HG03064 (cell line): ENCODE measurements around the gene SOX5.

Source experiments
- ATAC-seq: cut with Tn5 transposase; IDR thresholded peaks from one replicate; pipeline ENCODE4 v1.9.1; 2021; ENCODE audit warnings: low read depth; ENCODE audit not compliant: unreplicated experiment

The SOX5 gene

DNA sequence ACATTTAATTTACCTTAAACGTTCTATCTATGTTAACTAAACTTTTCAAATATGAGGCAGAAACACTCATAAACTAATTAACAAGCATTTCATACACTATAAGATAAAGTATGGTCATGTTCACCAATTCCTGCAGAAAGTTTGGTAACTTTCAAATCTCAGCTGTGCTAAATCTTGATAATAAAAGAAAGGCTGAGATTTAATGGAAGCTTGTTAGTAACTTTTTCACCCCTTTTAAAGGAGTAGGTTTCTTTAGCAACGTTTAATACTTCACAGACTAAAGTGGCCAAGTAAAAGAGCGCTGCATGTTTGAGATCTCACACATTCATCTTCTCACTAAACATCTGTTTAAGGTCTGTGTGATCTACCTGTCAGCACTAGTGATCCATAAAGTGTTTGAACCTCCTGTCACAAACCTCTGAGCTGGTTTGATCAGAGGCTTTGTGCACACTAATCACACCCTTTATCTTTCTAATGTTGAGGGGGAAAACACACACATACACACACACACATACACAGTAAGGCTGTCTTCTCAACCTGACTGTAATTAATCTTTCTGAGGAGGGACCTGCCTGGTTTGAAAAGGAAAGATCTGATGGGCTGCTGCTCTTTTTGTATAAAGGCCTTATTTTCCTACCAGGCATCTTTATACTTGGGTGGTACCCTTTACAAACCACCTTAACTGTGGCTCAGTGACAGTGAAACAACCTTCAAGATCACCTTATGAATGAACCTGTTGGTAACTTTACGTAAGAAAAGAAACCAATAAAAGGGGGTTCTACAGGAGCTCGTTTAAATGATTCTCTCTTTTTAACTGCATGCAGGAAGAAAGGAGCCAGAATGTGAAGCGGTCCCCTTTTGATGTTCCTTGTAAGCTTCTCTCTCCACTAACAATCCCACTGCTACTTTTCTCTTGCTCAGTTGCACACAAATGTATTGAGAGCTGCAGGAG, 244.2 kb downstream of the SOX5 start:
- ATAC-seq, result no peak

DNA sequence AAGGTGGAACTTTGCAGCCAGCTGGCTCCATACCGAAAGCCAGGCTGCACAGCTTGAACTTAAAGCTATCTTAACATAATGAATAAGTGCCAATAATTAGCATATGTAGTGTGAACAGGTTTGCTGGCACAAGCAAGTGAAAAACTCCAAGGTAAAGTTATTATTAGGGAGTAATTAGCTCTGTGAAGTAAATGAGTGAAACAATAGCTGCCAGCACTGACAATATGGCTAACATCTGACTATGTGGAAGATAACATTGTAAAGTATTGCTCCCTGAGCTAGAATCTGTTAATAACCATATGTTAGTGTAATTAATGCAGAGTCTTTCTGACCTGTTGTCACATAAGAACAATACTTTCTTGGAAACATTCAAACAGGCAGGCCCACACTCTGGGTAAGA, 246.4 kb downstream of the SOX5 start:
- ATAC-seq, result no peak

DNA sequence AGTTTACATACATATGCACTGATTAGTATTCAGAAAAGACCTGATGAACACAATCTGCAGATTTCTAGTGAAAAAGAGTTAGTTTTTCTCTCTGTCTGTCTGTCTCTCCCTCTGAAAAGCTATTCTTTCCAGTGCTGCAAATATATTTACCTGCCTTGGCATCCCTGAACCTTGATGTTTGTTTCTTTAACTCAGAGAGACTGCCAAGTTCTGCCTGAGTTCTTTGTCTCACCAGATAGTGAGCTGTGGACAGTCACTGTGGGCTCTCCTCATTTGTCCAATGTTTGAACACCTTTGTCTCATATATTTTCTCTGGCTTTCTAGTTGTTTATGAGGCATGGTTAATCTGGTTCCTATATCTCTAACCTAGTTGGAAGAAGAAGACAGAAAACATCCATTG, 250.4 kb downstream of the SOX5 start:
- ATAC-seq, result no peak

DNA sequence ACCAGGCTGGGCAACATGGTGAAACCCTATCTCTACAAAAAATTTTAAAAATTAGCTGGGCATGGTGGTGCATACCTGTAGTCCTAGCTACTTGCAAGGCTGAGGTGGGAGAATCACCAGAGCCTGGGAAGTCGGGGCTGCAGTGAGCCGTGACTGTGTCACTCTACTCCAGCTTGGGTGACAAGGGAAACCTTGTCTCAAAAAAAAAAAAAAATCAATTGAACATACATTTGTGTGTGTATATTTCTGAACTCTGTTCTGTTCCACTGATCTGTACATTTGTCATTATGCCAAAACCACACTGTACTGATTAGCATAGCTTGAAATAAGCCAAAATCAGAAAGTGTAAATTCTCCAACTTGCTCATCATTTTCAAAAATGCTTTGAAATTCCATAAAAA, 254.6 kb downstream of the SOX5 start:
- no peak for ATAC-seq

DNA sequence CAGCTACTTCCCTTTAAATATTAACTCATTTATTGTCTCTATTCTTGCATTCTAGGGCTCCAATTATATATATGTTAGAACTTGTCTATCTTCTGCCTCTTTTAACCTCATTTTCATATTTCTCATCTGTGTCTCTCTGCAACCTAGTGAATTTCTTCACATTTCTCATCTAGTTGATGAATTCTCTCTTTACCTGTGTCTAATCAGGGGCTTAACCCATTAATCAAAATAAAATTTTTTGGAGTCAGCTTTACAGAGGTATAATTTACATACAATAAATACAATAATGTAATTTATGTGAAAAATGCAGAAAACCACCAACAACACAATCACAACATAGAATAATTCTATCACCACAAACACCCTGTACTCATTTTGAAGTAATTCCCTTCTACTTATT, 255.2 kb downstream of the SOX5 start:
- no peak for ATAC-seq

DNA sequence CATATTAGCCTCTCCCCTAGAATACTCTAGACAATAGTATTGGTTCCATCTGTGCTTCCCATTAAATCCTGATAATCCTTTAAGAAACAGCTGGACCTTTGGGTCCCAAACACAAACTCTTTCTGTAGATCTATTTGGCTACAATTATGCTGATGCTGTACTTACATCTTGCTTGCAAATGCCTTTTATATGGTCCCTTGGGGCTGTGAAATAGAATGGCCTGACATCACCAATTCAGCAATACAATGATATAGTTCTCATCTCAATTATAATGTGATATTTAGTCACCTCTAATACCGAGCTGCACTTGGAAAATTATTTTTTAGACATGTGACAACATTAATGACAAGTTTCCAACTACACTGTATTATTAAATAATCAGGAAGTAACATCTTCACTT, 261.5 kb downstream of the SOX5 start:
- no peak for ATAC-seq

DNA sequence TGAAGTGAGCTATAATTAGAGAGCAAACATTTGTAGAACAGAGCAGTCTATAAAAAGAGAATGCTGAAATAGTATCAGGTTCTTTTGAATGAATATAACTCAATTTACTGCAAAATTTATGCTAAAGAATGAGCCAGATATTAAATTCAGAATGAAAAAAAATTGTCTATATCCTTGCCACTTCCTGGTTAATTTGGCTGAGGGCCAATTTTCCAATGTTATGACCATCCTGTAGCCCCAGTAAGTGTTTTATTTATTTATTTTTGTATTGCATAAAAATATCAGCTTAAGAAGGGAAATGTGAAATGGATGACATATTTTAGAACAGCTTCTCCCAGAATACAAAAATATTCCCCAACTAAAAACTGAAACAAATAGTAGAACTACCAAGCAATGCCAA, 263.4 kb downstream of the SOX5 start:
- no peak for ATAC-seq

DNA sequence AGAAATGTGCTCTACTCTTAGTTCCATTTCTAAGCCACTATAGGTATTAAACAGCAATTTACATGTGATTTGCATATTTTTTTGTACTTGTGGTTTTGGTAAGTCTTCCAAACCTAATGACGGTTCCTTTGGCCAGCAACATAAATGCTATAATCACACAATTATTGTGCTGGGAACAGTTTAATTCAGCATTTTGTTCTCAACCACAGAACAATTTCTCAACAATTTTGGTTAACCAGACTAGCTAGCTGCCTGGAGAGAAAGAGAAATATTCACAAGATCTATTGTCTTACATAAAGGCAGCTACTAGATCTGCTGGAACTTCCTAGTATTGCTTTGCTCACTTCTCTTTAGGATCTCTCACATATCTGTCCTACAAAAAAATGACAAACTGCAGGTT, 265.3 kb downstream of the SOX5 start:
- no peak for ATAC-seq

DNA sequence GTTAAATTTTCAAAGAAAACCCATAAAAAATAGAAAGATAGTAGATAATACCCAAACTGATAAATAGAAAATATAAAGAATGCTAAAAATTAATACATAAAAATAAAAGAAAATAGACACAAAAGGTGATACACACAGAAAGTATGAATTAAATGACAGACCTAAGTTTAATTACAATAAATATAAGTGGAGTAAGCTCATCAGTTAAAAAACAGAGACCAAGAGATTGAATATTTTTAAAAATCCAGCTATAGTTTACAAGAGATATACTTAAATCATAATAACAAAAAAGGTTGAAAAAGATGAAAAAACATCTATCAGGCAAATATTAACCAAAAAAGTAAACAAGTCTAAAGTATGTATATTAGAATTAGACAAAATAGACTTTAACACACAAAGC, 268.2 kb downstream of the SOX5 start:
- no peak for ATAC-seq

DNA sequence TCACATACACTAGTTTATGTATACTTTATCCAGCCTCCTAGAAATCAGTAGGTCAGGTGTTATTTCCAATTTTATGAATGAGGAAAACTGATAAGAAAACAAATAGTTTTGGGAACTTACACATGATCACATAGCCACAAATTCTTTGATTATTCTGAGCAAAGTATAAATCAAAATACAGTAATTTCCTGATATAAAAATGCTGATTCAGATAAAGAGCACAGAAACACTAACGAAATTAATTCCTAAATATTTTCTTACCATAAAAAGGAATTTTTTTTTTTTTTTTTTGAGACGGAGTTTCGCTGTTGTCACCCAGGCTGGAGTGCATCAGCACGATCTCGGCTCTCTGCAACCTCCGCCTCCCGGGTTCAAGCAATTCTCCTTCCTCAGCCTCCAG, 275.4 kb downstream of the SOX5 start:
- no peak for ATAC-seq

DNA sequence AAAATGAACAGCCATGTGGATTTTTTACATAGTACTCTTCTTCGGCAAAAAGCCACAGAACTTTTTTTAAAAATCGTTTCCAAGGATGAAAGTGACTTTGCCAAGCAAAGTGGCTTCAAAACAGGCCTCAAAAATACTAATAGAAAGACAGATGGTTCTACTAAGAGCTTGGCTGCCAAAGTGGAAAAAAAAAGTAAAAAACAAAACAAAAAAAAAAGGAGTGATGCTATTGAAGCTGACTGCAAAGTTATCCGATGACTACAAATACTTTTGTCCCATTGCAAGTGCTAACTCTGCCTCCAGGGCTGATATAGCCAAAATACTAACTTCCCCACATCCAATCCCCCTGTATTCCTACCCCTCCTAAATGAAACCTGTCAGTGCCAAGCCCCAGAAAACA, 277.6 kb downstream of the SOX5 start:
- ATAC-seq, result no peak

DNA sequence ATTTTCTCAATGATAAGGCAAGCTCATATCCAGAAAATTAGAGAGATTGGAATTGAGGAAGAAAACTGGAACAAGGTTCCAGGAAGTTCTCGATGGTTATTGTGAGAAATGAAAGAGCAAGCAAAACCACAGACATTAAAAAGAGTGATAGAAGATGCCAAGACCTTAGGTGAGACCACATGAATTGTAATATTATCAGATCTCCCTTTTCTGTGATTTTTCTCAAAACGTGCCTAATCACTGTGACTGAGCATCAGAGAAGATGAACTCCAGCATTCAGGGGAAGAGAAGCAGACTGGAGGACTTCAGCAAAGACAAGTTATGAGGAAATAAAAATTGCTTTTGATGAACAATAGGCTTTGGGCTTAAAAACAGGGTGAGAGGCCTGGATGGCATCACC, 278.8 kb downstream of the SOX5 start:
- ATAC-seq, result no peak

DNA sequence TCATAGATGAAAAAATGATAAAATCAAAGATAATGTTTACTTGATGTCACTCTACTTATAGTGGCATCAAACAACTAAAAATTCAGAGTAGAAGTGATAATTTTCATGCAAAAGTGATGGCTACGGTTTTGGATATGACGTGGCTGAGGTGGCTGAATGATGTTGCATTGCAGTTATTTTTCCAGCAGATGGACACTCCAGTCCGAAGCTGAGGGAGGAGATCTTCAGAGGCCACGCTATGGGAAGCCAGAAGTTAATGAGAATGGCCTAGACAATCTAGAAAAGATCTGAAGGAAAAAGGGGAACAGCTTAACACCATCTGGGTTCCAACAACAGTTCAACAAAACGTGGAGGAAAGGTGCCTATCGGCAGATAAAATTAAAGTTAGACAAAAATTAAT, 279.8 kb downstream of the SOX5 start:
- ATAC-seq, result no peak

DNA sequence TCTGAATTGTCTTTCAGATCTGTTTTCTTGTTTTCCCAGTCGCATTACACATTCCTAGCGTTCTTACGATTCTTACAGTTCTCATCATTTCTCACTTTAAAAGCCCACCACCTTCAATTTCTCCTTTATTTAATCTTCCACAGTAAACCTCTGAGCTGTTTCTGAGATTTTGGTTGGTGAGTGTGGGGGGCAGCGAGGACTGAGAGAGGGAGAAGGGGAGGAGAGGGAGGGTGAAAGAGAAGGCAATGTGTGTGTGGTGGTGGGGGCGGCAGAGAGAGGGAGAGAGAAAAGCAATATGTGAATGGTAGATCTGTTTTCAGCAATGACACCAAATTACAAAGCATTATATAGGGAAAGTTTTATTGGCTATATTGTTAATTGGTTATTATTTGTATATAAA, 282.6 kb downstream of the SOX5 start:
- ATAC-seq, result no peak

DNA sequence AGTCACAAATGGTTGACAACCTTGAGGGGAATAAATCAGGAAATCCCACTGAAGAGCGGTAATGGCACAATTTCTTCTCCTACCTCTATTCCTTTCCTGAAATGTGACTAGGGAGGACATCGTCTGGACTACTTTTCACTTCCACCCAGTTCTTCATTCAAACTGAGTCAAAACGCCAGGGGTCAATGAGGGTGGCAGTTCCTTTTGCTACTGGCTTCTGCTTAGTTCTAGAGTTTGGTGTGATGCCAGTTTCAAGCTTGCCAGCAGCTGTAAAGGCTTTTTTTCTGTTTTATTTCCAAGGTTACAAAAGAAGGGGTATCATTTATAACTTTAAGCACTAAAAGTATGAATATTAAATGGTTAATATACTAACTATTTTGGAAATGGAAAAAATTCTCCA, 286.5 kb downstream of the SOX5 start:
- ATAC-seq, result no peak

DNA sequence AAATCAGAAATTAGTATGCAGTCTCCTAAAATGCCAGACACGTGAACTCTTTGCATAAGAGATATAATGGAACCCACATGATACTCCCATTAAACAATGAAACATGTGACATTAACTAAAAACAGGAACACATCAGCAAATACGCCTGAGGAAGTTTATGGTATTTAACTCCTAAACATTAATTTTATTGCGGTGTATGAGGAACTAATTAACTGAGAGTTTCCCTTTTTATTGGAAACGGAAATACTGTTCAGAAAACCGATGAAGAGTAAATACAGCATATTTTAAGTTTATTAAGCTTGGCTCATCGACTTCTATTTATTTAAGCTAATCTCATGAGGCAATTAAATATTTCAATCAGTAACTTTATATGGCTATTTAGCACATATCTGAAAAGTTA, 290.3 kb downstream of the SOX5 start:
- ATAC-seq, result no peak

DNA sequence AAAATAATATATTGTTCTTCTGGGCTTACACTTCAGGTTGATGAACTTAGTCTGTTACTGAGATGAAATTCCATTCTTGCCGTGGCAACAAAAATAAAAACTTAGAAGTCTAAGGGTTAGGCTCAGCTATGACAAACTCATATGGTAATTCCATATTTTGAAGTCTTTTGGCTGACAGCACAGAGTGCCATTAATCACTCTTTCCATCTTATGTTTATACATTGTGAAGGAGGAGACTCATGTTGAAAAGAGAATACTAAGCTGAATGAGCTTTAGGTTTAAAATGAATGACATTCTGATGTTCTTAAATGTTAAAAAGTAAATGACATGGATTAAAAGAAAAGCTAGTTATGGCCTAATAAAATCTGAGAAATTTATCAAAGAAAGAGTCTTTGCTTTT, 291.9 kb downstream of the SOX5 start:
- ATAC-seq, result no peak

DNA sequence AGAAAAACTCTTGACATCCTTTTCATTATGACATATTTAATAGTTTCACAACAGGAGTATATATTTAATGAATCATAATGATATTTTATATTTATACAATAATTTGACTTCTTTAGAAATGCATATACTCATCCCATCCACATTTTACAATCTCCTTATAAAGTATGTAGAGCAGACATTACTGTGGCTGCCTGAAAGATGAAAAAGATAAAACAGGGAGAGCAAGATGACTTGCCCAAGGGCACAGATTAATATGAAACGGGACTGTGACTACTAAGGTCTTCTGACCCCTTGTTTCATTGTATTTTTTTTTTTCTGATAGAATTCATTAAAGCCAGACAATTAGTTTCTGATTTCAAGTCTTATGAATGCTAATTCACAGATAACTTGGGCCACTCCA, 293.6 kb downstream of the SOX5 start:
- no peak for ATAC-seq

DNA sequence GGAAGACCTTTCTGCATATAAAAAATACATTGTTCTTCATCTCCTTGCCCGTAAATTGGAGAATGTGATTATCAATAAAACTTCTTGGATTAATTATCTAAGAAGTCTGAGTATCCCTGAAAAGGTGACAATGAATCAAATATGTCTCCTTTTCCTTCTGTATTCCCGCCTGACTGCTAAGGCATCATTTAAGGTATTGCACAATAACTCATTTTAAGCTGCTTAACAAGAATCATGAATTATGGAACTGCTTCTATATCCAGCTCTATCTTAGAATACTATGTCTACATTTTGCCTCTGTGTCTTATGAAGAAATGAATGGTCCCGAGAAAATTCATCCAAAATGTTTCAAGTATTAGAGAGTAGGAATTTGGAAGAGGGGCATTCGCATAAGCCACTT, 294.4 kb downstream of the SOX5 start:
- ATAC-seq, result no peak

DNA sequence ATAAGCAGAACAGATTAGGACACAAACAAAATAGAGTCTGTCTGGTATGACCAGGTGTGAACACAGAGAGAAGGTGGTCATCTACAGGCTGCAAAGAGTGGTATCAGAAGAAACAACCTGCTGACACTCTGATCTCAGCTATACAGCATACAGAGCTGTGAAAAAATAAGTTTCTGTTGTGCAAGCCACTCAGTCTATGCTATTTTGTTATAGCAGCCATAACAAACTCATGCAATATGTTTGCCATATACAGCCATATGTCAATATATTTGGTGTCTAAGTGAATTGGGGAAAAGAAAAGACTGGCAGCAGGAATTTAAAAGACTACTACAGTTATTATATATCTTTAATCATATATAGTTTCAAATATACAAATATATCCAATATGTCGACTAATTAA, 300.9 kb downstream of the SOX5 start:
- ATAC-seq, result no peak

DNA sequence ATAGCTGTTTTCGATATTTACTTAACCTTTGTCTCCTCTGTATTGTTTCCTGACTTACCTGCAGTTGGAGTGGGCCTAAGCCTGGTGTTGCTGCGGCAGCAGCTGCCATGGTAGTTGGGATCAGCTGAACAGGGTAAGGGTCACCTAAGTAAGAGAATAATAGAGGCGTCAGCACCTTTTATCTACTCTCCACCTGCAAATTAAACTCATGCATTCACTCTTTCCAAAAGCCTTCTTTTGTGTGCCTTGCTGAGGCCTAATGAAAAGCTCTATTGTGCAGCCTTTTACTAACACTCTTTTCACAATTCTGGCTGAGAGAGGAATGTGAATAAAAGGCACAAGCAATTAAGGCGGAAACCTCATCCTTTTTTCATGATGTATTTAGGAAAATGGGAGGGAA, 308.7 kb downstream of the SOX5 start:
- ATAC-seq, result no peak

DNA sequence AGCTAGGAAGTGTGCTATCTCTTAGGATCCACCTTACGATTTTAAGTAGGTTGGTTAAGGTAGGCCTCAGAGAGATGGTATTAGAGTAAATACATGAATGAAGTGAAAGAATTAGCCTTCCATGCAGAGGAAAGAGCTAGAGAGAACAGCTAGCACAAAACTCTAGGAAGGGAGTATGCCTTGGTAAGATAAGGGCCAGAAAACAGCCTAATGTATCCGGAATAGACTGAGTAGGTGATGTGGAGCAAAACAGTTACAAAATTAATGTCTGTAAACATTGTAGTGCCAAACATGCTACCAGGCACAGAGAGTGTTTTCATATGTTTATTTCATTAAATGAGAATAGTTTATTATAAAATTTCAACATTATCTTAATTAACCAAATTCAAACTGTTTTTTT, 315.1 kb downstream of the SOX5 start:
- no peak for ATAC-seq
